ENCODE results near the gene XPC.

DNA sequence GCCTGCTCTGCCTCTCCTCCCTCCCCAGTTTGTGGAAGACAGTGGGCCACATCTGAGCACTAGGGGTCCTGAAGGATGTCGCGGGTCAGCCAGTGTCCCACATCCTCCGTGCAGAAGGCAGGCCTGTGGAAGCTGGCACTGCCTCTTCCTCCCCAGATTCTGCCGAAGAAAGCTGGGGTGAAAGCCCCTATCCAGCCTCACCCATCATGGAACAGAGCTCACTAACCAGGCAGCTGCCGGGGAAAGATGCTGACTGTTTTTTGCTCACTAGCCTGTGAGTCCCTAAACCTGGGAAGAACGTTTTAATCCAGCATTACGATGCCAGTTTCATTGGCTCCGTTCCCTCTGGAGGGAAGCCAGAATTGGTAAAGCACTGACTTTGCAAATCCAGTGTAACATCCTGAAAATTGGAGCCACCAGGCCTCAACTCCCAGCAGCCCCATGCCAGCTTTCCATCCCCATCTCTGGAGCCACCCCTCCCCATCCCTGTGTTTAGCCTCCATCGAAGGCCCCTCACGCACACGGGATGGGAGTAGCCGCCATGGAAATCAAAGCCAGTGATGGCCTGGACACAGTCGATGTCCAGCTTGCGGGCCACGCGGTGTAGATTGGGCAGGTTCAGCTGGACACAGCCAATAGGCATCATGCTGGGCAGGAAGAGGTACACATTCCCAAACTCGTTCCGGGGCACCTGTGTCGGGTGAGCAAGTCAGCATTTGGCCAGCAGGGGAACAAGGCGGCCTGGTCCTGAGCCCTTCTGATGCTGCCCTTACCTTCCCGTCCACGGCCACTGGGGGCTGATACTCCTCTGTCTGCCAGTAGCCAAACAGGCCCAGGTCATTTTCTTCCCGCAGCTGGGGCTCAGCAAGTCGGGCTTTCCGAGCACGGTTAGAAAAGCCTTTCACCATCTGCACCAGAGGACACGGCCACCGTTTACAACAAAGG lies 30.1 kb downstream of the XPC start:
- TF ChIP-seq CTCF (tag by site-specific recombination; IDR thresholded peaks at IDR 0.05) (peak; percentile 68), FEZF1 (tag by site-specific recombination; IDR thresholded peaks at IDR 0.05) (no peak), ZNF48 (tag by site-specific recombination; IDR thresholded peaks at IDR 0.05) (no peak), SP7 (tag by site-specific recombination; IDR thresholded peaks at IDR 0.05) (no peak), KLF16 (tag by site-specific recombination; IDR thresholded peaks at IDR 0.05) (no peak)

Measured in HEK293 (cell line).